ENCODE results near the gene ARHGAP19.

- no peak for TF ChIP-seq ZNF57 (CRISPR knock-in tag; IDR thresholded peaks at IDR 0.05)
- TF ChIP-seq RAD21 (CRISPR knock-in tag; conservative IDR thresholded peaks at IDR 0.05 in 1 of 2, IDR thresholded peaks at IDR 0.05 in 1 of 2): no peak
- TF ChIP-seq RB1 (IDR thresholded peaks at IDR 0.05; ENCODE audit: low read depth): no peak
- TF ChIP-seq KLF10 (CRISPR knock-in tag; IDR thresholded peaks at IDR 0.05): no peak
Observed at GRCh38 chr10:97215619-97216260, 76.7 kb downstream of the ARHGAP19 start.

Measured in K562 (cell line).